Right lobe of liver (tissue), 6 donors: ENCODE results near the gene FUT7. TPM values are rescaled to one million over a fixed set of nuclear protein-coding genes. Genes with fewer than 3 reads are reported as not detected.
A peak's percentile ranks its signal among the peaks of the same experiment; 100 is the strongest.

Experiments used
- ATAC-seq, 4 donors: fragments of 200-7000 bp; cut with Tn5 transposase; one replicate each; pipeline ENCODE4 v1.9.1; 2020; ENCODE audit warnings: mild to moderate bottlenecking in 4 of 4, moderate library complexity in 4 of 4
- DNase-seq, 3 donors: peaks; one replicate each; pipeline ENCODE4 v3.0.0-alpha.2; 2020
- H3K27ac ChIP-seq, 3 donors: fragments of 200-600 bp; one replicate each; pipeline ENCODE4 v1.8.0; 2022
- H3K27me3 ChIP-seq, 2 donors: fragments of 200-600 bp; one replicate each; pipeline ENCODE4 v1.8.0; 2022
- H3K36me3 ChIP-seq, 4 donors: fragments of 200-600 bp; sonication (generic) in 1 of 4; one replicate each; pipeline versions ENCODE4 v1.5.1 to v1.8.0; 2017 to 2022; ENCODE audit warnings: control low read depth in 1 of 4
- H3K4me1 ChIP-seq, 4 donors: fragments of 200-600 bp; sonication (generic) in 1 of 4; one replicate each; pipeline versions ENCODE4 v1.5.1 to v1.8.0; 2017 to 2022; ENCODE audit warnings: control low read depth in 1 of 4
- H3K4me3 ChIP-seq, 3 donors: fragments of 200-600 bp; one replicate each; pipeline ENCODE4 v1.8.0; 2022
- H3K9me3 ChIP-seq, 4 donors: fragments of 200-600 bp; sonication (generic) in 1 of 4; one replicate each; pipeline versions ENCODE4 v1.5.1 to v1.8.0; 2017 to 2022; ENCODE audit warnings: control low read depth in 1 of 4
- POLR2A ChIP-seq: fragments of 450-650 bp; IDR thresholded peaks from one replicate; pipeline ENCODE4 v1.6.1; 2017; ENCODE audit warnings: antibody characterized with exemption, mild to moderate bottlenecking
- WGBS: methylation state at CpG from one replicate; pipeline ENCODE4 v1.1.6; 2018; ENCODE audit warnings: low coverage, low lambda C conversion rate; ENCODE audit not compliant: insufficient coverage; ENCODE audit errors: missing lambda C conversion rate; 5-methylcytosine and 5-hydroxymethylcytosine counted together
- intact Hi-C, 2 donors: fragments of 100-400 bp; cut with DNase I; formaldehyde crosslinking; loops; one replicate each; pipeline versions ENCODE4 v1.11.2 to v1.14.1; 2022
- total RNA-seq, 6 experiments: library from RNA; depleted of rRNA in 2 of 6; stranded (reverse); fragments of >200 nt in 2 of 6; fragmentation: NEBNext Ultra II Directional in 3 of 6; extraction: Animal tissue kit (Norgen Biotek cat#: 25700) in 3 of 6; gene quantifications; one replicate each; pipeline versions ENCODE4 v1.1.0 to v1.2.4, GENCODE V29; 2016 to 2023
- TF ChIP-seq, protein P1 (sequence below), 4 donors: fragments of 200-600 bp in 3 of 4; fragments of 450-650 bp in 1 of 4; IDR thresholded peaks; one replicate each; pipeline versions ENCODE4 v1.5.1 to v1.8.0; 2016 to 2022; ENCODE audit warnings: antibody characterized with exemption in 4 of 4, mild to moderate bottlenecking in 2 of 4
- donor health status: DM: no; HTN: yes; CAD: no.
- donor health status: DM: no; HTN: no; CAD: no.
- donor health status: DM: no; HTN: no; CAD: no.
- donor health status: DM: no; HTN: yes; CAD: no.
- donor health status: DM: no; HTN: yes; CAD: no.

Gene FUT7
- total RNA-seq, 6 experiments from 2014 or later, result 0.12 to 0.13 TPM; not detected in 4

GRCh38 chr9:137030538-137031527, 1.1 kb downstream of the FUT7 start:
- ATAC-seq (no peak), DNase-seq (peak in 1 of 3 donors; percentile 68)
- Histone ChIP-seq H3K4me3 (no peak overlapping the region), H3K9me3 (no peaks in the 10 kb centered on the region), H3K36me3 (no peaks in the 10 kb centered on the region), H3K27ac (peak overlapping the region in 1 of 3 donors; percentile 58), H3K4me1 (peaks cover 0 to 33% (median 17%) of the 10 kb centered on the region in 4 donors), H3K27me3 (no peaks in the 10 kb centered on the region)
- 55% methylated on average over 24 of the region's 65 CpGs for WGBS
- TF ChIP-seq POLR2A, result no peak
- intact Hi-C loops, result loop anchor here (5.0 to 10.0 kb wide), 4 partner anchors 79 to 256 kb away; partner anchors contain the start of genes C8G (in 1 of the 2), FBXW5 (in 1 of the 2), LCN12 (in 1 of the 2) and PHPT1 (in 1 of the 2)

- 40% methylated on average over 1 of the region's 15 CpGs for WGBS
- no peak for ATAC-seq
- Histone ChIP-seq H3K36me3 (no peaks in the 10 kb centered on the region), H3K27ac (peak overlapping the region in 1 of 3 donors; percentile 58), H3K9me3 (no peaks in the 10 kb centered on the region), H3K27me3 (no peaks in the 10 kb centered on the region), H3K4me3 (no peak overlapping the region), H3K4me1 (peaks cover 0 to 40% (median 20%) of the 10 kb centered on the region in 4 donors)
- no peak for DNase-seq
- intact Hi-C loops, result loop anchor here (5.0 to 10.0 kb wide), 4 partner anchors 78 to 255 kb away; partner anchors contain the start of genes C8G (in 1 of the 2), FBXW5 (in 1 of the 2), LCN12 (in 1 of the 2) and PHPT1 (in 1 of the 2)
- TF ChIP-seq, protein P1, sequence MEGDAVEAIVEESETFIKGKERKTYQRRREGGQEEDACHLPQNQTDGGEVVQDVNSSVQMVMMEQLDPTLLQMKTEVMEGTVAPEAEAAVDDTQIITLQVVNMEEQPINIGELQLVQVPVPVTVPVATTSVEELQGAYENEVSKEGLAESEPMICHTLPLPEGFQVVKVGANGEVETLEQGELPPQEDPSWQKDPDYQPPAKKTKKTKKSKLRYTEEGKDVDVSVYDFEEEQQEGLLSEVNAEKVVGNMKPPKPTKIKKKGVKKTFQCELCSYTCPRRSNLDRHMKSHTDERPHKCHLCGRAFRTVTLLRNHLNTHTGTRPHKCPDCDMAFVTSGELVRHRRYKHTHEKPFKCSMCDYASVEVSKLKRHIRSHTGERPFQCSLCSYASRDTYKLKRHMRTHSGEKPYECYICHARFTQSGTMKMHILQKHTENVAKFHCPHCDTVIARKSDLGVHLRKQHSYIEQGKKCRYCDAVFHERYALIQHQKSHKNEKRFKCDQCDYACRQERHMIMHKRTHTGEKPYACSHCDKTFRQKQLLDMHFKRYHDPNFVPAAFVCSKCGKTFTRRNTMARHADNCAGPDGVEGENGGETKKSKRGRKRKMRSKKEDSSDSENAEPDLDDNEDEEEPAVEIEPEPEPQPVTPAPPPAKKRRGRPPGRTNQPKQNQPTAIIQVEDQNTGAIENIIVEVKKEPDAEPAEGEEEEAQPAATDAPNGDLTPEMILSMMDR (IDR thresholded peaks at IDR 0.05), result no peak
- TF ChIP-seq POLR2A, result no peak
These were observed 1.9 kb downstream of the FUT7 start for GRCh38 chr9:137030006-137030405.

DNA sequence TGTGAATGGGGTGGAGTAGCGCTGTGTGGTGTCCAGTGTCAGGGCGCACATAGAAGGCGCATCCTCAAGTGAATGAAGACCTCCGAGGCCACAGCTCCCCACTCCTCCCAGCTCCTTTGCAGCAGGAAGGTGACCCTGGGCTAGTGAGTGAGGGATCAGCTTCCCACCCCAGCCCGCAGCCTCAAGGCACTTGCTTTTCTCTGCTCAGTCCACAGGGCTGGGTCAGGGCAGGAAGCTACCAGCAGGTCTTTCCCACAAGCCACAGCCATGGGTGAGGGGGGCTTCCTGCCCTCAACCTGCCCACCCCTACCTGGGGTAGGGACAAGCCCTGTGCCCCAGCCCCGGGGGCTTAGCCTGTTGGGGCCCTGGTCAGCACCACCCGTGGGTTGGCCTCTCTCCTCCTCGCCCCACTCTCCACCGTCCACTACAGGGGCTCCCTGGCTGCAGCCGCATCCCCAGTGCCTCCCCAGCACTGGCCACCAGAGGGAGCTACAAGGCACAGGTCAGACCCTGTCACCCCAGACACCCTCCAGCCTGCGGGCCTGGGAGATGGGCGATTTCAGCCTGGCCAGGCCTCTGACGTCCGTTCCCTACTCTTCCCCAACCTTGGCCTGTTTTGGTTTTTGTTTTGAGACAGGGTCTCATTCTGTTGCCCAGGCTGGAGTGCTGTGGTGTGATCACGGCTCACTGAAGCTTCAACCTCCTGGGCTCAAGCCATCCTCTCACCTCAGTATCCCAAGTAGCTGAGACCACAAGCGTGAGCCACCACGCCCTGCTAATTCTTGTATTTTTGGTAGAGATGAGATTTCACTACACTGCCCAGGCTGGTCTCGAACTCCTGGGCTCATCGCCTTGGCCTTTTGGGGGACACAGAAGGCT, 2.6 kb downstream of the FUT7 start:
- H3K27me3 ChIP-seq, result no peaks in the 10 kb centered on the region
- no peaks in the 10 kb centered on the region for H3K36me3 ChIP-seq
- ATAC-seq (peak; percentile 57 to 68 (median 62)), DNase-seq (peak; percentile 81 to 87 (median 86))
- intact Hi-C loops, result no loop called here
- TF ChIP-seq, protein P1 (IDR thresholded peaks at IDR 0.05), result peak; percentile 87 to 94 (median 90)
- no peak for TF ChIP-seq POLR2A
- no peaks in the 10 kb centered on the region for H3K9me3 ChIP-seq
- peak overlapping the region in 1 of 3 donors; percentile 58 for H3K27ac ChIP-seq
- H3K4me3 ChIP-seq, result peak overlapping the region; percentile 39 to 60 (median 50)
- WGBS, result 18% methylated on average over 5 of the region's 19 CpGs
- peaks cover 0 to 40% (median 21%) of the 10 kb centered on the region in 4 donors for H3K4me1 ChIP-seq

DNA sequence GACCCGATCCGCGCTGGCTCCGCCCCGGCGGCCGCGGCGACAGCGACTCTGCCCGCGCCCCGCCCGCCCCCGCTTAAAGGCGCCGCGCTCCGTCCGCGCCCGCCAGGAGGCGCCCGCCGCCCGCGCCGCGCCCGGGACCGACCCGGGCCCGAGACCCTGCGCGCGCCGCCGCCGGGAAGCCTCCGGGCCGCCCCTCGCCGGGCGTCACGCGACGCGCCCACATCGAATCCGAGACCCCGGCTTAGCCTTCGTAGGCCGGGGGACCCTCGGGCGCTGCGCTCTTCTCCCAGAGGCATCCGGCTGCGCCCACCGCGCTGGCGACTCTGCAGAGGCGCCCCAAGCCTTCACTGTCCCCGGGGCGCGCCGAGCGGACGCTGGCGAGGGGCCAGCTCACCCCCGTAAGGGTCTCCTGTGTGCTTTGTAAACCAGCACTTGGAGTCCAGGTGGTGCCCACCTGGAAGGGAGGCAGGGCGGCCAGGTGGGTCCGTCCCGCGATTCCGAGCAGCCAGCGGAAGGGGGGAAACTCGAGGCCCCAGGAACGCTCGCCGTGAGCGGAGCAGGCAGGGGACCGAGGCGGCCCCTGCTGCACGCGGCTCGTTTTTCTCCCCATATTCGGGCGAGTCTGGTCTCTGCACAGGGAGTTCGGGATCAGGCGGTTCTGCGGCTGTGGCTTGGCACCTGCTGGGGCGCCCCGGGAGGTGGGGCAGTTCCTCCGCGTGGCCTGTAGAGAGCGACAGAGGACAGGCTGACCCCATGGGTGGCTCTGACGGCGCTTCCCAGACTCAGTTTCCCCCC, 3.4 kb downstream of the FUT7 start:
- intact Hi-C loops, result no loop called here
- TF ChIP-seq, protein P1 (IDR thresholded peaks at IDR 0.05), result peak in 3 of 4 donors; percentile 20 to 58 (median 32)
- no peak for TF ChIP-seq POLR2A
- Histone ChIP-seq H3K27me3 (no peaks in the 10 kb centered on the region), H3K27ac (peak overlapping the region in 1 of 3 donors; percentile 37), H3K36me3 (no peaks in the 10 kb centered on the region), H3K9me3 (no peaks in the 10 kb centered on the region), H3K4me3 (peak overlapping the region; percentile 39 to 60 (median 50)), H3K4me1 (peaks cover 0 to 48% (median 24%) of the 10 kb centered on the region in 4 donors)
- WGBS, result 0% methylated on average over 2 of the region's 98 CpGs
- ATAC-seq (peak; percentile 51 to 60 (median 57)), DNase-seq (peak; percentile 79 to 85 (median 81))
